Right atrium auricular region (tissue), 2 donors: ENCODE results near the gene INSYN2A. TPM values are rescaled to one million over a fixed set of nuclear protein-coding genes. Genes with fewer than 3 reads are reported as not detected.

Experiments used
- DNase-seq: peaks from one replicate; pipeline ENCODE4 v3.0.0-alpha.2; 2019; ENCODE audit warnings: low spot score
- H3K27ac ChIP-seq, 2 donors: fragments of 200-600 bp; sonication (generic); 1 replicate in 1 of 2; 2 replicates in 1 of 2; pipeline ENCODE4 v1.5.1; 2016 to 2019
- H3K27me3 ChIP-seq, 2 donors: fragments of 200-600 bp; sonication (generic); one replicate each; pipeline versions ENCODE4 v1.5.1 to v1.6.0; 2017 to 2019
- H3K36me3 ChIP-seq: fragments of 200-600 bp; sonication (generic); one replicate; pipeline ENCODE4 v1.5.1; 2016
- H3K4me1 ChIP-seq, 2 donors: fragments of 200-600 bp; sonication (generic); one replicate each; pipeline versions ENCODE4 v1.5.1 to v1.6.0; 2017 to 2019
- H3K4me3 ChIP-seq, 2 donors: fragments of 200-600 bp; sonication (generic); 1 replicate in 1 of 2; 2 replicates in 1 of 2; pipeline ENCODE4 v1.5.1; 2017 to 2019; ENCODE audit warnings: mild to moderate bottlenecking in 1 of 2, moderate library complexity in 1 of 2
- H3K9me3 ChIP-seq, 2 donors: fragments of 200-600 bp; sonication (generic); one replicate each; pipeline ENCODE4 v1.5.1; 2019
- CTCF ChIP-seq, 2 donors: fragments of 200-600 bp; sonication (generic); IDR thresholded peaks; one replicate each; pipeline ENCODE4 v1.5.1; 2019; ENCODE audit warnings: antibody characterized with exemption in 2 of 2
- total RNA-seq, 2 donors: library from RNA; depleted of rRNA; stranded (reverse); fragments of >200 nt; gene quantifications; one replicate each; pipeline ENCODE4 v1.1.0, GENCODE V29; 2016

The INSYN2A gene
- total RNA-seq, 2 donors from 2014 or later = 0.11 TPM; not detected in 1

- no peak for DNase-seq
These were observed 44.9 kb downstream of the INSYN2A start for GRCh38 chr10:127151541-127151940.

GRCh38 chr10:127150136-127150535 lies 46.3 kb downstream of the INSYN2A start:
- no peak for DNase-seq
- no peak overlapping the region for H3K27ac ChIP-seq
- no peak overlapping the region for H3K4me3 ChIP-seq
- no peaks in the 10 kb centered on the region for H3K9me3 ChIP-seq
- no peaks in the 10 kb centered on the region for H3K4me1 ChIP-seq
- H3K36me3 ChIP-seq = no peaks in the 10 kb centered on the region
- TF ChIP-seq CTCF (IDR thresholded peaks at IDR 0.05) = no peak
- H3K27me3 ChIP-seq = no peaks in the 10 kb centered on the region

More at GRCh38 chr10:127151541-127151940, 44.9 kb downstream of the INSYN2A start:
- no peak overlapping the region for H3K4me3 ChIP-seq
- no peaks in the 10 kb centered on the region for H3K9me3 ChIP-seq
- H3K27me3 ChIP-seq = no peaks in the 10 kb centered on the region
- TF ChIP-seq CTCF (IDR thresholded peaks at IDR 0.05) = no peak
- no peaks in the 10 kb centered on the region for H3K4me1 ChIP-seq
- no peaks in the 10 kb centered on the region for H3K36me3 ChIP-seq
- H3K27ac ChIP-seq = no peak overlapping the region

DNA sequence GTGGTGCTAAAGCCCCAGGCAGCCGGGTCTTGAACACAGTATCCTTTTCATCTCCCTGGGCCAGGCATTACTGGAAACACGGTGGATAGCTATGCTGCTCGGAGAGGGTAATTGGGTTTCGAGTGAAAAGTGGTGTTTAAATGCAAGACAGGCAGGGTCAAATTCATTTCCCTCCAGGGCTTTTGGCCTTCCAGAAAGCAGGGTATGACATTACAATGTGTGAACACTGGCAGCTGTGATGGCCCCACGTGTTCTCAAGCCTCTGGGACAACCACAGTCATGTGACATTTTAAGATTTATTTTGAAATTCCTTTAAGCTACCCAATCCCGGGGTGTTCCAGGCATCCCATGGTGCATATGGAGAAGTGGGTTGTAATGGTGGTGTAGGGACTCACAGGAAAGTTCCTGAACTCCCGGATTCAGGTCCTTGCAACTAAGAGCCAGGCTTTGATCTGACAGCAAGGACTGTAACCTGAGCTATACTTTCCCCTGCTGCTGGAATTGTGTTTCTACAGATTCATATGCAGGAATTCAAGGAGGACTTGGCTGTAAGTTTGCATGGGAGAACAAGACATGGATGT lies 46.8 kb downstream of the INSYN2A start:
- Histone ChIP-seq H3K27ac (no peak overlapping the region), H3K4me1 (no peaks in the 10 kb centered on the region), H3K9me3 (no peaks in the 10 kb centered on the region), H3K36me3 (no peaks in the 10 kb centered on the region), H3K4me3 (no peak overlapping the region), H3K27me3 (no peaks in the 10 kb centered on the region)
- TF ChIP-seq CTCF (IDR thresholded peaks at IDR 0.05) = no peak
- DNase-seq = peak; percentile 21

GRCh38 chr10:127148933-127149220 lies 47.5 kb downstream of the INSYN2A start:
- Histone ChIP-seq H3K27ac (no peak overlapping the region), H3K4me3 (no peak overlapping the region), H3K27me3 (no peaks in the 10 kb centered on the region), H3K4me1 (no peaks in the 10 kb centered on the region), H3K36me3 (no peaks in the 10 kb centered on the region), H3K9me3 (no peaks in the 10 kb centered on the region)
- DNase-seq = no peak
- TF ChIP-seq CTCF (IDR thresholded peaks at IDR 0.05) = no peak

GRCh38 chr10:127148066-127148932 lies 48.1 kb downstream of the INSYN2A start:
- no peak overlapping the region for H3K27ac ChIP-seq
- H3K27me3 ChIP-seq = no peaks in the 10 kb centered on the region
- no peak for TF ChIP-seq CTCF (IDR thresholded peaks at IDR 0.05)
- H3K36me3 ChIP-seq = no peaks in the 10 kb centered on the region
- no peaks in the 10 kb centered on the region for H3K4me1 ChIP-seq
- no peak overlapping the region for H3K4me3 ChIP-seq
- H3K9me3 ChIP-seq = no peaks in the 10 kb centered on the region
- DNase-seq = no peak
